Activated CD8-positive, alpha-beta memory T cell treated with anti-CD3 and anti-CD28 coated beads for 36 hours (primary cell): ENCODE data around the gene IP6K3. TPM values are rescaled to one million over a fixed set of nuclear protein-coding genes. Genes with fewer than 3 reads are reported as not detected.

Source experiments
- CTCF ChIA-PET: fragments of 350-600 bp; sonication (Branson Sonifier 250); formaldehyde crosslinking; loops from one replicate; lab custom pipeline; 2021; ENCODE audit warnings: antibody characterized with exemption; lab: Charles Lee
- POLR2A ChIA-PET: fragments of 350-600 bp; sonication (Branson Sonifier 250); formaldehyde crosslinking; loops from one replicate; lab custom pipeline; 2021; ENCODE audit warnings: antibody characterized with exemption; lab: Charles Lee
- total RNA-seq, 2 experiments: library from RNA; stranded (reverse); gene quantifications; one replicate each; pipeline ENCODE4 v1.2.3, GENCODE V29; 2021

IP6K3 gene
- total RNA-seq, 2 experiments from 2014 or later: not detected

DNA sequence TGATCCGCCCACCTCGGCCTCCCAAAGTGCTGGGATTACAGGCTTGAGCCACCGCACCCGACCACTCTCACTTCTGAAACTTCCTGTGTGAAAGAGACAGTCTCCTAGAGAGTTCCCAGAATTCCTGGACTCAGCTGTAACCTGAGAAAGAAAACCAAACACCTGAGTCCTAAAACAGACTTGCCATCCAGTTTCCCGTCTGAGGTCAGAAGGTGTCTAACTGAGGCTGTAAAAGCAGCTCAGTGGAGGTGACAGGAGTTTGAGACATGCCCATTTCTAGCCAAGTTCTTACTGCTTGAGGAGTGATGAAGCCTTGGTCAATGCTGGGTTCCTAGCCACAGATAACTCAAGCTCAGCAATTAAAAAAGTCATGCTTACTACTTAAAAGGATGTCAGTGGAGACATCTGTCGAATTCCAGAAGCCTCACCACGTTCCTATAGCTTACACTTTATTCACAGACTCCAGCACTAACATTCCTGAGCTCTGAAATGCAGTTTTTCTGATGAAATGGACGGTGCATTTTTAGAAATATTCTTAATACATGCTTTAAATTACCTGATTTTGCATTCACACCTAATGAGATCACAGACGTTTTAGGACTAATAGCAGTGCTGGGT is 41.3 kb downstream of the IP6K3 start:
- ChIA-PET POLR2A (interaction anchor here (0.7 kb wide), 1 partner anchor 38 kb away, joined by 7 read pairs; no protein-coding TSS in a partner anchor), CTCF (interaction anchor here (0.5 to 0.7 kb wide), 2 partner anchors 23 to 115 kb away, joined by 3 read pairs; no protein-coding TSS in a partner anchor)

DNA sequence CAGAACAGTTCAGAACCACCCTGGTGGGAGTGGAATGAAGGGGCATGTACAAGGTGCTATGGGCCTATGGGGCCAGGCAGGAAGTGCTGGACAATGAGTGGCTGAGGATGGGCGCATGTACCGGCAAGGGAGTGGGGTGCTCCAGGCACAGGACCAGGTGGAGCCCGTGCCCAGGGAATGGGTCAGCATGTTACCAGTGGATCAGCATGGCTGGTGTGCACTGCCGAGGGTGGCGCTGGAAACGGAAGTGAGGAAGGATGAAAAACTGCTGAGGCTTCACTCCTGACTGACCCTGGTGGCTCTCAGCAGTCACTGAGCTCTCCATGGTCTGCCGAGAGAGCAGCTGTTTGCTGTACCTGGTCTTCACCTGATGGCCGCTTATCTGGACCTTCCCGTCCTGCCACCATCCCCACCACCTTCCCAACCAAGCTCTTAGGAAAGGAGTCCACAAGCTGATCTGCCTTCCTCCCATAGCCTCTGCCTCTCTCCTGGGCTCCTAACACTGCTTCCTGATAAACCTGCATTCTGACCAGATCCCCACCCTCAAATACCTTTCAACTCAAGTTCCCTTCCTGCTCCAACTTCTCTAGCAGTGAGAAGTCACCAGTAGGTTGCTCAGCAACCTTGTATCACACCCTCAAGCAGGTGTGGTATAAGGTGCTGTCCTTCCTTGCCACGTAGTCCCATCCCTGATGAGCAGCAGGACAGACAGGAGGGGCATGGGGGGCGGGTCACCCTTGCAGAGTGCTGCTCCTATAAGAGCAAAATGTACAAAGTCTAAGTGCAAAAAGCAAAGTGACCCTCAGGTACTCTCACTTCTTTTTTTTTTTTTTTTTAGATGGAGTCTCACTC is 42.3 kb downstream of the IP6K3 start:
- POLR2A ChIA-PET: interaction anchor here (0.7 kb wide), 1 partner anchor 39 kb away, joined by 7 read pairs; no protein-coding TSS in a partner anchor
- CTCF ChIA-PET: interaction anchor here (0.7 kb wide), 1 partner anchor 114 kb away, joined by 3 read pairs; no protein-coding TSS in a partner anchor

DNA sequence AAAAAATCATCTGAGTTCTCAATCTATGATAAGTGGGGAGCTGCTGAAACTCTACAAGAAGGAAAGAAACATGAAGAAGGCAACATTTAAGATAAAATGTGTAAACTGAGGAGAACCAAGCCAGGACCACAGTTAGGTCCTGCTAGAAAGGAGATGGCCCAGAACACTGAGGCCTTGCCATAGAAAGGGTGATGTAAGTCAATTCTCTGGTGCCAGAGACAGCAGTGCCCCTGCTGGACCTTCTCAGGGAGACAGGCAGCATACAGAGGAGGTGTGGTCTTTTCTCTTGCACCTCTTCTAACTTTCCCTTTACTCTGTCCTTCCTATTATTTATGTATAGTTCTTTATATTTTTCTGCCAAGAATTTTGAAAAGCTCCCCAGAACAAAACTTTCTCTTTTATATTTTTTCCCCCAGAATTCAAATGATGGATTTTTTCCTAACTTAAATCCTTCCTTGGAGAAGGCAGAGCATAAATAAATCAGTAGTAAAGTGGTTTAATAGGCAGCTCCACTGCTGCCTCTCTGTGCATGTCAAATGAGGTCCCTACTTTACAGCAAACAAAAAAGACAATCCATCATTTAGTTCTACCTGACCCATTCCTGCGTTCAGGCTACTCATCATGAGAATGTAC is 44.2 kb downstream of the IP6K3 start:
- CTCF ChIA-PET: interaction anchor here (1.1 to 1.8 kb wide), 4 partner anchors 10 to 122 kb away, joined by 3 to 4 read pairs (median 4); partner anchors contain the start of gene BAK1
- POLR2A ChIA-PET: interaction anchor here (0.9 kb wide), 1 partner anchor 10 kb away, joined by 3 read pairs; no protein-coding TSS in a partner anchor

DNA sequence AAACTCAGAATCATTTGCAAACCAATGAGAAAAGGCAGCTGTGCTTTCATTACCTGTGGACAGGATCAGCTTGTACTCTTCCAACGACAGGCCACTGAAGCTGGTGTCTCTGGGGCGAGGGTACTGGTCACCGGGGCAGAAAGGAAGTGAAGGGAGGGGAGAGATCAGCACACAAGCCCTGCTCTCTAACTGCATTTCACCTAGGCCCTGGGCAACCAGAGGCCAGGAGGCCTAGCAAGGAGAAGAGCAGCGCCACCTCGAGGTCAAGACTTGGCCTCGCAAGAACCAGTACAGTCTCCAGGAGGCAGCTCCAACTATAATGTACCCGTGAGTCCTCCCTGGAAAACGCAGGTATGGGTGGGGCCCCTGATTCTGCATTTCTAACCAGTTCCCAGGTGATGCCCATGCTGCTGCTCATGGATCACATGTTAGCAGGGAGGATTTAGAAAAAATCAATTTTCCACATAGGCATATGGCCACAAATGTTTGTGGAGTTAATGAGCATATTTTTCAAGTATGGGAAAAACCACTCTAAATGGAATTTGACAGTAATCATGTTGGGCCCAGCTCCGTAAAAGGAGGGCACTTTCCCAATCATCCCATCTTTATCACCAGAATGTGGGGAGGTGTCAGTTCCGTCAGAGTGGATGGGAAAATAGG is 46.2 kb downstream of the IP6K3 start:
- ChIA-PET POLR2A (no interaction called here), CTCF (interaction anchor here (0.6 to 2.0 kb wide), 15 partner anchors 9 to 455 kb away, joined by 3 to 13 read pairs (median 4); partner anchors contain the start of genes BAK1 and UQCC2)

DNA sequence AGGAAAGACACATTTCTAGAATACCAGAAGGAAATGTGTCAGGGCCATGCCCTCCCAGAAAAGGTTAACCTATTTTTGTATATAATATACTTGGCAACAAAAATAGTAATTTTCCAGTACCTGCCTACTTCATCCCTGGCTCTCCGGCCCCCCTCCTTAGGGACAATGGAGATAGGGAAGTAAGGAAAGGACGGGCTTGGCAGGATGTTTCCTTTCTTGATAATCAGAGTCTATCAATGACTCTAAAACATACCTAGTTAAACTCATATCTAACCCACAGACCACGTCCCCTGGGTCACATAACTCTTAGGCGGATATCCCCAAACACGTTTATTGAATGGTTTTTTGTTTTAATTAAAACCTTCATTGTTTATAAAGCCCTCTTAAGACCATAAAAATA is 47.0 kb downstream of the IP6K3 start:
- CTCF ChIA-PET: interaction anchor here (0.7 to 2.0 kb wide), 7 partner anchors 9 to 114 kb away, joined by 3 to 13 read pairs (median 4); no protein-coding TSS in a partner anchor
- POLR2A ChIA-PET: no interaction called here

DNA sequence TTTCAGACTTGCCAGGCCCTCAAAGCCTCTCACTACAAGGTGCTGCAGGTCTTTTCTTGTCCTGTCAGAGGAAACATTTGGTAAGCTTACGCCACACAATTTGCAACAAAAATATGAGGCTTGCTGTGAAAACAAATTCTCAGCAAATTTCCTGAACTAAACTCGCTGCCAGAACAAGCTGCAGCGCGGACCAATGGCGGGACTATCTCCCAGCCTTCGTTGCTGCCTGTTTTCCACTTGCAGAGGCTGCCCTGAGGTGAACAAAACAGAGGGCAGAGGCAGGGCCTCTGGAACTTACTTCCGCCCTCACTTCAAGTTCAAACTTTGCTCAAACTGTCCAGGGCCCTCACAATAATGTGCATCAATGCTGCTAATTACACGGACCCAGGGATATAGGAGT is 47.6 kb downstream of the IP6K3 start:
- ChIA-PET CTCF (no interaction called here), POLR2A (no interaction called here)

DNA sequence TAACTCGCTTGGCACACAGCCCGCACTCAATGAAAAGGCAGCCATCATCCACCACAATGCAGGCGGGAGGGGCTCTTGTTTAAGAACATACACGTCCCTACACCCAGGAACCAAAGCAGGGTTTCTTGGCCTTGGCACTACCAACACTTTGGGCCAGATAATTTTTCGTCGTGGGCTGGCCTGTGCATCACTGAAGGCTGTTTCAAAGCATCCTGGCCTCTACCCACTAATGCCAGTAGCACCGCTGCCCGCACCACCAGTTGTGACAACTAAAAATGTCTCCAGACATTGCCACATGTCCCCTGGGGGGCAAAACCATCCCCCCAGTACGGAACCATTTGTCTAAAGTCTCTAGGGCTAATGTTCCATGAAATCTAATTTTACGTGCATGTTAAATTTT is 48.2 kb downstream of the IP6K3 start:
- ChIA-PET CTCF (no interaction called here), POLR2A (no interaction called here)

DNA sequence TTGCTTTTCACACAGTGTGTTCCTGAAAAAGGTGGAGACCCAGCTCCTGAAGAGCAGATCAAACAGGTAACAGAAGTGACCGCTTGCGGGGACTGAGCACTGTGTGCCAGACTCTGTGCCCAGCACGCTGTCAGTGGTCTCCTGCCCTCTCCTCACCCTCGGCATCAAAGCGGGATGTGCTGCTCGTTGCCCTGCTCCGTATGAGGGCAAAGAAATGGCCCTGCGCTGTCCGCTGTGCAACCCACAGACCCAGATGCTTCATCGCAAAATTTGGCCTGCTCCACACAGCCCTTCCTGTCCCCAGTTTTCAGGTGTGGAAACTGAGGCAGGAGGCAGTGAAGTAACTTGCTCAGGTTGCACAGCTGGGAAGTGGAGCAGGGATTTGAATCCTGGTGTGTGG is 48.9 kb downstream of the IP6K3 start:
- CTCF ChIA-PET: interaction anchor here (1.3 to 1.4 kb wide), 2 partner anchors 13 to 15 kb away, joined by 3 to 5 read pairs; partner anchors contain the start of gene UQCC2
- POLR2A ChIA-PET: no interaction called here

DNA sequence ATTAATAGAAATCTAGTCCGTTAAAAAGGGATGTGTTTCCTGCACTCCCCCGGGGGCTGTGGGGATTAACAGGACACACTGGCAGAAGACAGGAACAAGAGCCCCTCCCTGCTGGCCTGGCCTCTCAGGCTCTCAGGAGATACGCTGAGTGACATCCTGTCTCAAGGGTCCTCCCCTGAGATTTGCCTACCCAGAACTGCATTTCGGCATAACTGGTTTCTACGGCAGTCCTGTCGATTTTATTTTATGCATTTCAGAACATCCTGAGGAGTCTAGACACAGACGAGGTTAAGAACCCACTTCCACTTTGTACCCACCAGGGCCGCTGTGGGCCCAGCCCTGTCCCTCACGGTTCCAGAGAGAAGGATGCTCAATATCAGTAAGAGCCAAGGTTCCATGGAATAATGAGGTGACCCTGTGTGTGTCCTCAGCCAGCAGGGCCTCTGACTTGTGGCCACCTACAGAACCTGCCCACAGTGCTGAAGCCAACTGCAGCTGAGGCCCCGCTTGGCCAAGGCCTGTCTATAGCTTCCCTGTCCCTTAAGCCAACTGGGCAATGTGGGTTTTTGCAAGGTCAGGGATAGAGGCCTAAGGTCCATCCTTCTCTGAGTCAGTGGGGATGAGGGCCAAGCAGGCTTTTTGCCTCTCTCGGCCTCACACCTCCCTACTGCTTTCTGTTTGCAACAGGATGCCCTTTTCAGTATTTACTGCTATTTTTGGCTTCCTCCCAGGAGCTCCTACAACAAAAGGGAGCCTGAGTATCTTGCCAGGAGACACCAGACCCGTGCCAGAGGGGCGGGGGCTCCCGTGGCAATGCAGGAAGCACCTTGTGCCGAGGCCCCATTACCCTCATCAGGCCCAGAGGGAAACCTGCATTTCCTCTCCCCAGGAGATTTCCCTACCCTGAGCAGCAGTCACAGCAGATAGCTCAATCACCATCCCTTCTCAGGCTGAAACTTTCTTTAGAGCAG is 49.9 kb downstream of the IP6K3 start:
- ChIA-PET POLR2A (no interaction called here), CTCF (interaction anchor here (0.6 to 1.4 kb wide), 4 partner anchors 14 to 165 kb away, joined by 3 to 5 read pairs (median 4); partner anchors contain the start of gene UQCC2)

DNA sequence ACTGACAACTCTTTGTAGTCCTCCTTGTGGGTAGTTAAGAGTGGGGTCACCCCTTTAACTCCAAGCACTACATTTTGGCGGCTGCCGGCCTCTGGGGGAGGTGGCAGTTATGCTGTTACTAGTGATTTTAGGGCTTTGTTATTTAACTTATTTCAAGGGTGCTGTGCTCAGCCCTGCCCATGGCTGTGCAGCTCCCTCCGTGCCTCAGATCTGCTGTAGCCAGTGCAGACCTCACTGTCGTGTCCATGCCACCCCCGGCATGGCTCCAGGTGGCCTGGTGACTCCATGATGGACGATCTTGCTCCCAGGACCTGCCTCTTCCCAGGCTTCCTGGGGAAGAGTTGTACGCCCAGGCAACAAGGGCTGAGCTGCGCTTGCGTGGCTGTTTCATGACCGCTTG is 50.6 kb downstream of the IP6K3 start:
- CTCF ChIA-PET: interaction anchor here (2.2 kb wide), 1 partner anchor 15 kb away, joined by 5 read pairs; the partner anchor contains the start of gene UQCC2
- POLR2A ChIA-PET: no interaction called here

DNA sequence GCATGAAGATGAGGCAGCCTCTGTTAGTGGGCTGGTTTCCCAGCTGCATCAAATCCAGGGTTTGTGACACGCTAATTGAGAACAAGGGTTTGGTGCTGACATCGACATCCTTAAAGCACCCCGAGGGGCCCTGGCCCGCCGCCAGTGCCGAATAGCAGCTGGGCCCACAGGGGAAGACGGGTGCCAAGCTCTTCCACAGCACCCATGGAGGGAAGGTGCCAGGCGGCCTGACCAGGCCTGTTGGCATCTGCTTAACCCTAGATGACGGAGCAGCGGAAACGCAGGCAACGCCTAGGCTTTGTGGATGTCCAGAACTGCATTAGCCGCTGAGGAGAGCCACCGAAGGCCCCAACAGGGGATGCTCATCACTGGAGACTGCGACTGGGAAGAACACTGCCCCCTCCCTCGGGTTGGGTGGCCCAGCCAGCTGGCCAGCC is 51.2 kb downstream of the IP6K3 start:
- ChIA-PET POLR2A (interaction anchor here (1.0 kb wide), 1 partner anchor 116 kb away, joined by 3 read pairs; no protein-coding TSS in a partner anchor), CTCF (interaction anchor here (1.6 to 2.2 kb wide), 2 partner anchors 16 to 110 kb away, joined by 4 to 5 read pairs; partner anchors contain the start of gene UQCC2)

DNA sequence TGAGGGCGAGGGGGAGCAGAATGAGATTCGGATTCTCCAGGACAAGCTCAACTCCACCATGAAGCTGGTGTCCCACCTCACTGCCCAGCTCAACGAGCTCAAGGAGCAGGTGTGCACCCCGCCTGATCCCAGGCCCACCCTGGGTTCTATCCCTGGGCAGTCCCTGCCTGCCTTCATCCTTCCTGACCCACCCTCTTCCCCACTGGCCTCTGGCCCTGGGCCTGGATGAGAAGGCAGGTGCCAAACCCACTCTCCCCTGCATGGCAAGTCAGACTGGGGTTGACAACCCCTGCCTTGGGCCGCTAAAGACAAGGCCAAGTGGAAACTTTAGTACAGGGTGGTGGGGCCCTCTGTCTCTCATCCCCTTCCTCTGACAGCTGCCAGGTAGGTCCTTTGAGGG is 51.7 kb downstream of the IP6K3 start:
- ChIA-PET CTCF (interaction anchor here (0.8 to 2.2 kb wide), 3 partner anchors 16 to 110 kb away, joined by 3 to 5 read pairs (median 4); partner anchors contain the start of gene UQCC2), POLR2A (interaction anchor here (0.8 to 1.0 kb wide), 4 partner anchors 17 to 124 kb away, joined by 3 to 4 read pairs (median 3); partner anchors contain the start of gene UQCC2)

DNA sequence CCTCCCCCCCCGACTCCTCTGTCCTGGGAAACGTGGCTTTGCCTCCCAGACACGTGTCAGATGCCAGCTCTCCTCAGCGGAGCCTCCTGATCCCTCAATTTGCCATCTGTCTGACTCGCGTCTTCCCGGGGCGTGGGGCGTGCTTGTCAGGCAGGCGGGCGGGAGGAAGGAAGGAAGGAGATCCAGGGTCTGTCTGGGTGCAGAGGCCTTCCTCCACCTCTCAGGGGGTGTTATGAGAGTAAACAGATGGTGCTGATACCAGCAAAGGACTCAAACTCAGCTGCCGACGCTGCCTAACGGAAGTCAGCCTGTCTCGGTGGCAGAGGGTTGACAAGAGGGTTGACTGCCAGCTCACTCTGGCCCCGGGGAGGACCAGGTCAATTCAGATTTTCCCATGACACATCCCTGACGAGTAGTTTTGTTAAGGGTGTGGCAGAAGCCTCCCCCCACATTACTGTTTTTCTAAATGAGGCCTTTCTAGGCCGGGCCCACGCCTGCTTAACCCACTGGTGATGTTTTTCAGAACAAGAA is 52.2 kb downstream of the IP6K3 start:
- CTCF ChIA-PET: interaction anchor here (0.8 to 2.2 kb wide), 3 partner anchors 17 to 109 kb away, joined by 3 to 5 read pairs (median 4); partner anchors contain the start of gene UQCC2
- POLR2A ChIA-PET: interaction anchor here (0.5 to 1.0 kb wide), 5 partner anchors 17 to 124 kb away, joined by 3 to 4 read pairs (median 3); partner anchors contain the start of gene UQCC2

DNA sequence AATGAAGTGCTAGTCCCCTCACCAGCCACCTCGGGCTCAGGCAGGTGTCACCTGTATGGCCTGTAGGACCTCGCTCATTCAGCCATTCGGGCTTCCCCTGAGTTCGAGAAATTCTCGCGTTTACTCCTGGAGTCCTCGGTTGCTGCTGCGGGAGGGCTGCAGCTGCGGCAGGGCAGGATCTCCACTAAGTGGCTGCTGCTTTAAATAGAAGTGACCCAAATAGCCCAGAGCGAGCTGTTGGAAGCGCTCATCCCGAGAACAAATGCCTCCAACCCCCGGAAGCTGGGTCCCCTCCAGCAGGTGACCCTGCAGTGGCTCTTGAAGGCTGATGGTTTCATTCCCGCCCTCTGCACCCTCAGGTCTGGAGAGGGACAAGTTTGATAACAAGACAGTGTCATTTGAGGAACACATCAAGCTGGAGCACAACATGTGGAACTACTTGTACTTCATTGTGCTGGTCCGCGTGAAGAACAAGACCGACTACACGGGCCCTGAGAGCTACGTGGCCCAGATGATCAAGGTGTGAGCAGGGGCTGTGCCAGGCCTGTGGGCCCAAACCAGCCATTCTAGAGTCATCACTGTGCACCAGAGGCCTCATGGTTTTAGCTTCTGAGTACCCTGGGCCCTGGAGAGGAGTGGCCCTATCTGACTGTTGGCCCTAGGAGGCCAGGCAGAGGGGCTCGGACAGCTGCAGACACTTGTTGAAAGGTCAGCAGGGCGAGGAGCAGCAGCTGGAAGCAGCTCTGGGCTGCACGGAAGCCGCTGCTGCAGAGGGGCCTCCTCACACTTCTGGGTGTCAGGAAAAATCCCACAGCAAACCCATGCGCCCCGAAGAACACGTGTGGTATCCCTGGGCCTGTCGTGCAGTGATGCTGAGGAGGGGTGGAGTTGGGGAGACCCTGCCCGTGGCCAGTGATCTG is 53.3 kb downstream of the IP6K3 start:
- ChIA-PET CTCF (interaction anchor here (0.8 to 1.2 kb wide), 2 partner anchors 18 to 104 kb away, joined by 3 read pairs; partner anchors contain the start of gene UQCC2), POLR2A (interaction anchor here (0.5 to 0.7 kb wide), 2 partner anchors 9 to 79 kb away, joined by 3 read pairs; no protein-coding TSS in a partner anchor)

DNA sequence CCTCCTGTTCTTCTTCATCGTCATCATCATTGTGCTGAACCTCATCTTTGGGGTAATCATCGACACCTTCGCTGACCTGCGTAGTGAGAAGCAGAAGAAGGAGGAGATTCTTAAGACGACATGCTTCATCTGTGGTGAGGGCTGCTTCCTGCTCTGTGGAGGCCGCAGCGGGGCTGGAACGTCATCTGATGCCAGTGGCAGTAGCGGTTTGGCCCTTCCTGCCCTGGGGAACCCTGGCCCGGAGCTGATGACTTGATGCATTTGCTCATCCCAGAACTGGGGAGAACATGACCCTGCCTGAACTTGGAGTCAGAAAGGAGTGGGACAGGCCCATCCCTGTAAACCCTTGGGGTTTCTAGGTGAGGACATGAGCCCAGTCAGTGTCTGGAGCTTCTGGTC is 53.9 kb downstream of the IP6K3 start:
- ChIA-PET CTCF (interaction anchor here (1.2 kb wide), 1 partner anchor 103 kb away, joined by 3 read pairs; no protein-coding TSS in a partner anchor), POLR2A (interaction anchor here (0.7 kb wide), 1 partner anchor 10 kb away, joined by 3 read pairs; no protein-coding TSS in a partner anchor)
